Measurements from ENCODE around the gene PRSS53.

PRSS53 gene

DNA sequence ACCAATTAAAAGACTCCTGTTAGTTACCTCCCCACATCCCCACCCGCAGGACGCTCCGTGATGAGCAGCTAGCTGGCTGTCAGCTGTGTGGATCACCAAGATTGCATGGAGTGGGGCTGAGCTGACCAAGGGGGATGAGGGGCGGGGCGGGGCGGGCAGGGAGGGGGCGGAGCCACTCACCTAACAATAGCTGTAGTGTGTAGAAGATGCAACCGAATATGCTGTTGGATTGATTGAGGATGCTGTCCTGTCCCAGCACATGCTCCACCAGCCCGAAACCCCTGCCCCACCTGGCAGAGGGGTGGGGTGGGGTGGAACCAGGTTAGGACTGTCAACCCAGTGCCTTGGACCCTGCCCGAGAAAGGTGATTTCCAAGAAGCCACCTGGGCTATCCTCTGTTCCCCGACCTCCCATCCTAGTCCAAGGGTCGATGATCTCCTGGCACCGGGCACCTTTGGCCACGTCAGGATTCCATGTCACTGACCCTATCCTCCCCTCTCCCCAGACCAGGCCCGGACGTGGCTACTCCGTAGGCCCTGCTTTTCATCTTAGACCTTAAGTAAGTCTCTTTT lies 4.5 kb upstream of the PRSS53 start:
- no peak for DNase-seq

DNA sequence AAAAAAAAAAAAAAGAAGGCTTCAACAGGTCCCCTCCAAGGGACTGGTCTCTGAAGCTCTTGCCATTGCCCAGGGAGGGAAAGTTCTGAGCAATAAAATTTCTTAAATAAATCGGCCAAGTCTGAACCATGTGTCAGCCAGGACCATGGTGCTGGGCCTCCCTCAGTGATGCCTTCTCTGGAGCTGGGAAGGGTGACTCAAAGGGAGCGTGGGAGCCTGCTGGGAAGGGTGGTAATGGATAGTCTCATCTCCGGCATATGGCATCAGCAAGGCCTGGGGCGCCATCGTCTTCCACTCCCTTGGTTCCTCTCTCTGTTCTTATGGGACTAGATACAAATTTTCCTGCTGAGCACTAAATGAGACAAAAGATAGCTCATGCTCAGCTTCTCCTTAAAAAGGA lies 3.6 kb upstream of the PRSS53 start:
- DNase-seq = no peak

DNA sequence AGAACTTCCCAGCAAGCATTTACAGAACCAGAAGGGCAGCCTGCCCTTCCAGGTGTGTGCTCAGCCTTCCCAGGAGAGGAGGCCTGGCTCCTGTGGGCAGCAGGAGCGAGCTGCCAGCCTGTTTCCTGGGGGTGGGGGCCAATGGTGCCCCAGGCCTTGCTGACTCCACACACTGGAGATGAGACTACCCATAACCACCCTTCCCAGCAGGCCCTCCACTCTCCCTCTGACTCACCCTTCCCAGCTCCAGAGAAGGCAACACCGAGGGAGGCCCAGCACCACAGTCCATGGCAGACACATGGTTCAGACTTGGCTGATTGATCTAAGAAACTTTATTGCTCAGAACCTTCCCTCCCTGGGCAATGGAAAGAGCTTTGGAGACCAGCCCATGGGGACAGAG lies 1.8 kb upstream of the PRSS53 start:
- no peak for DNase-seq

DNA sequence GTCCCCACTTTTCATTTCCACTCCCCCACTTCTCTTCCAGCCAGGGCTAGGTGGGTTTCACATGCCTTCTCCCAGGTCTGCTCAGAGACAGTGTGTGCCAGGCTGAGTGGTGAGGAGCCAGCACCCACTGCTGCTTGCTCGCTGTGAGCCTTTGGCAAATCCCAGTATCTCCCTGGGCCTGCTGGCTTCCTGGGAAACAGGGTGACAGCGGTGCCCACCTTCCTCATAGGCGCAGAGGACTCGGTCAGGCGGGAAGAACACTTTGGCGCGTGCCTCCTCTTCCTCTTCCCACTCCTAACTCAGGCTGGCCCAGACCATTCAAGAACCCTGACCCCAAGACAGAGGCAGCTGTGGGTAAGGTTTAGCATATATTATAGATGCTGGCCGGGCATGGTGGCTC lies 456 bp upstream of the PRSS53 start:
- no peak for DNase-seq

DNA sequence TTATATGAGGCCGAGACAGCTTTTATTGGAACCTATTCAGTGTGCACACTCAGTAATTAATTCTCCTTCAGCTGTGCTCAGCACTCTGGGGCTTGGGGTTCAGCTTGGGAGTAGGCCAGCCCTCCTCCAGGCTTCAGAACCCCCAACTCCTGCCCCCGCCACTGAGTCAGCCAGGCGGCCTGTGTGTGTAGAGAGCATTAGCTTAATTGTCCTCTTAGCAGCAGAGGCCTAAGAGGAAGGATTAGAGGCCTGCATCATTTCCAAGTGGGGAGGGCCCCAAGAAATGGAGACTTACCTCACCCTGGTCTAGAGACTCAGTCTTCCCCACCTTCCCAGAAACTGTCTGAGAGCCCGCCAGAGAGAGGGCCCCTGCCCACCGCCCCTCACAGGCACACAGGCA lies 772 bp downstream of the PRSS53 start:
- no peak for DNase-seq

DNA sequence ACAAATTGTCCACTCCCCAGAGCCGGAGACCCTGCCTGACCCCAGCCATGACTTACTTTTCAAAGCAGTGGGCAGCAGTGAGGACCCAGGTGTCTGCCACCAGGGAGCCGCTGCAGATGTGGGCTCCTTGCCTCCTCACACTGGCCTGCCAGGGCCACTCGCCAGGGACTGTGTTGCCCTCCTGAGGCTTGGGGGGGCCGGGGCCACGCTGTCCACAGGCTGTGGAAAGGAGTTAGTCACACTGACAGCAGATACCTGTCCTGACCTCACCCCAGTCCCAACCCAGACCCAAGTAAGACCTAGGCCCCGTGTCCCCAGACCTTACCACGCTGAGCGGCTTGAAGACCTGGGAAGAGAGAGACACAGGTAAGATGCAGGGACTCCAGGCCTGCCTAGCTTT lies 1.3 kb downstream of the PRSS53 start:
- DNase-seq = no peak

DNA sequence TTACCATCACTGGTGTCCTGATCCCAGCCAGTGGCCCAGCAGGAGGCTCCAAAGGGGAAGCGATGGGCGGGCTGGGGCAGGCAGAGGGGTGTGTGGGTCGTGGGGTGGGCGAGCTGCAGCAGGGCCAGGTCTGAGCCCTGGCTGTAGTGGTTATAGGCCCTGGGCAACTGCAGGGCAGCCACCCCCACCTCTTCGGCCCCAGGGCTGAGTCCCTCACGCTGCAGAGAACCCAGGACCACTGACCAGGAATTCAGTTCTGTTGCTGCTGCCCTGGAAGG lies 2.2 kb downstream of the PRSS53 start:
- DNase-seq = no peak

DNA sequence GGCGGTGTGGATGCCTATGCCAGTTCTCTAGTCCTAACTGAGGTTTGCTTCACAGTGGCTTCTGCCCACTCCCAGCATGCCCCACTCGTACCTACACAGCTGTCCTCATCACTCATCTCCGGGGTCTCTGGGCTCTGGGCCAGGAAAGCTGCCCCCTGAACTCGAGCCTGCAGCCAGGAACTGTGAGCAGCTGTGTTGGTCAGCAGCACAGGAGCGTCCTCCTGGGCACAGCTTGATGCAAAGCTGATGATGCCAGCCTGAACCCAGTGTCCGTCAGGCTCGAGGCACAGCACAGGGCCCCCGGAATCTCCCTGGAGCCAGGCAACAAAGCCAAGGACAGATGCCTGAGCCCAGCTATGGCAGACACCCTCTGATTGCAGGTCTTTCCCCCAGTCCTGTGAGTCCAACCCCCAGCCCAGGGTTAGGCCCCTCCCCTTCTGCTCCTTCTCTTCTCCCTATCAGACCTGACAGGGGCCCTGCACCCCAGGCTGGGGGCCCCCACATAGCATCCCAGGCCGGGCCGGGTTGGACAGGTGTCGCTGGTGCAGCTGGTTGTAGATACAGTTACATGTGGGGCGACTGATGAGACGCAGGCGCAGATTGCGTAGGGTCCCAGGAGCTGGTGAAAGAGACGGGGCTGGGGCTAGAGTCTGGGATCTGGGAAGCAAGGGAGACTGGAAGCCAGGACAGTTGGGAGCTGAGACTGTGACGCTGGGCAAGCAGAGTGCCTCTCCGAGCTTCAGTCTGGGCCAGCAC lies 2.7 kb downstream of the PRSS53 start:
- DNase-seq = no peak

DNA sequence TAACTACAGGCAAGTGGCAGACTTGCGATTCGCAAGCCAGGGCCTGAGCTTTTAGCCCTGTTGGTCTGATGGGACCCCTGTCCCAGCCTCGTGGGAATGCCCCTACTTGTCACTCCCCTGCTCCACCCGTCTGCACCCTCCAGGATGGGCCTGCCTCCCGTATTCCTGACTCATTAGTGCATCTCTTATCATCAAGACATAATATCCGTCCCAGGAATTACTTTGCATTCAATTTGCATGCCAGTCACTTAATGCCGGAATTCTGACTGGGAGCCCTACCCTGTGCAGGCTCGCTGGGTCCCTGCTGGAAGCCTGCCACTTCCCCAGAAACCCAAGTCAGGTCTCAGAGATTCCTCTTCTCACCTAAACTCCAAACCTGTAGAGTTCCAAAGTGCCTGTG lies 3.3 kb downstream of the PRSS53 start:
- no peak for DNase-seq

DNA sequence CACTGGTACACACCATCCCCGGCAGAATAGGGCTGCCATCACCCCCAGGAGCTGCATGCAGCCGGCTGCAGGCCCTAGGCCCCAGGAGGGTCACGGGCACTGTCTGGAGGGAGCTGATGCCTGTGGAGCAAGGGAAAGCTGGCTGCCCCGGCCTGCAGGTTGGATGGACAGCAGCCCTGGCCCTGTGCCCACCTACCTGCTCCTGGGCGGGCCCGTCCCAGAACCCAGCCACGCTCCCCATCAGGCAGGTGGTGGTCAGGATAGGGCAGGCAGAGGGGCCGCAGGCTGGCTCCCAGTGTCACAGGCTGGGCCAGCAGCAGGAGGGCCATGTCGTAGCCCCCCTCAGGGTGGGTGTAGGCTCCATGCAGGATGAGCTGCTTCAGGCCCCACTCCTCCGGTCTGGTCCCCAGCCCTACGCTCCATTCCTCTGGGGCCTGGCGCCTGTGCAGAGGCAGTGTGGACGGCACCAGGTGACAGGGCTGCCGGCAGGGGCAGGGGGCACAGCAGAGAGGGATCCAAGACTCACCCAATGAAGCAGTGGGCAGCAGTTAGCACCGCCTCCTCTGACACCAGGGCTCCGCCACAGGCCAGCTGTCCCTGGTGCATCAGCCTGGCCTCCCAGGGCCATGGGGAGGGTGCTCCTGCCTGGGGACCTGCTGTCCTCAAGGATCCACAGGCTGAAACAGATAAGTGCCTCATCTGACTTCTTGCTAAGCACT lies 4.0 kb downstream of the PRSS53 start:
- DNase-seq = no peak

DNA sequence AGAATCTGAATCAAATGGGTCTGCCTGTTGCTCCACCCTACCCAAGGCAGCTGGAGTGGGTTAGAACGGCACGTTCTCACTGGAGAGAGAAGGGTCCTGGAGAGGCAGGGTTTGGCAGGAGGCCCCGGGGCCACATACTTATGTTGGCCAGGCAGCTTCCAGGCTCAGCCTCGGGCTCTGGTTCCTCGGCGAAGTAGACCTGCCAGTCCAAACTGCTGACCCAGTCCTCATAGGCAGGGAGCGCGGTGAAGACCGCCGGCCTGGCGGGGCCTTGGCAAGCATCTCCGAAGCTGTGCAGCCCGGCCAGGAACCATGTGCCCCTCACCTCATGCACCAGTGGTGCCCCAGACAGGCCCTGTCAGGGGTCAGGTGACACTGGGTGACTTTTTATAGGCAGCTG lies 4.8 kb downstream of the PRSS53 start:
- DNase-seq = no peak

DNA sequence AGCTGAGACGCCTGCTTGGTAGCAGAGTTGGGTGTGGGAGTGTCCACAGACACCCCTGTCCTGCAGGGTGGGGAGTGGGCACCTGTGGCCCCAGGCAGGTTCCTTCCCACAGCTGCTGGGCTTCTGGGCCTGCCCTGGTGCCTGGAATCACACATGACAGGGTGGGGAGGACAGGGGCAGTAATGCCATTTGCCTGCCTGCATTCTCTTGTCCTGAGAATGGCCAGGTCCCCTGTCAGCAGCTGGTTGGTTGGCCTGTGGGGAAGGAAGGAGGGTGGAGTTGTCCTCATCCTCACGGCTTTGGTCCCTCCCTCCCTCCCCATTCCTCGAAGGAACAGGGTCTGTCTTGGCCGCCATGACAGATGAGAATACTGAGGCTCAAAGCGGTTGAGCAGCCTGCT lies 5.2 kb downstream of the PRSS53 start:
- DNase-seq = no peak

DNA sequence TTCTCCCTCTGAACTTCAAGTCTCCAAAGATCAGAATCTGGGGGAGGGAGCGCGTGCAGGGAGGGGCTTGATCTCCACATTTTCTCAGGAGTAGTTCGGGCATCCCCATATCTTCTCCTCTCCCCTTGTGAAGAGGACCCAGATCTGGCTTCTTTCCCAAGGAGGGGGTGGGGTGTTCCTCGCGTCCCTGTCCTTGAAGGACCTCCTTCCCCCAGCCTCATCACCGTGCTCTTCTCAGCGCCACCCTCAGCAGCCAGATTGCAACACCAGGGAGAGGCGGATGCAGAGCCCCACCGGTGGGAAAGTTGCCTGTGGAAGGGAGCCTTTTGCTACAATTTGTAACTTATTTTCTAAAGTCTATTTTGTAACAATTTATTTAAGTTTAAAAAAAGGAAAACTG lies 5.7 kb downstream of the PRSS53 start:
- no peak for DNase-seq

DNA sequence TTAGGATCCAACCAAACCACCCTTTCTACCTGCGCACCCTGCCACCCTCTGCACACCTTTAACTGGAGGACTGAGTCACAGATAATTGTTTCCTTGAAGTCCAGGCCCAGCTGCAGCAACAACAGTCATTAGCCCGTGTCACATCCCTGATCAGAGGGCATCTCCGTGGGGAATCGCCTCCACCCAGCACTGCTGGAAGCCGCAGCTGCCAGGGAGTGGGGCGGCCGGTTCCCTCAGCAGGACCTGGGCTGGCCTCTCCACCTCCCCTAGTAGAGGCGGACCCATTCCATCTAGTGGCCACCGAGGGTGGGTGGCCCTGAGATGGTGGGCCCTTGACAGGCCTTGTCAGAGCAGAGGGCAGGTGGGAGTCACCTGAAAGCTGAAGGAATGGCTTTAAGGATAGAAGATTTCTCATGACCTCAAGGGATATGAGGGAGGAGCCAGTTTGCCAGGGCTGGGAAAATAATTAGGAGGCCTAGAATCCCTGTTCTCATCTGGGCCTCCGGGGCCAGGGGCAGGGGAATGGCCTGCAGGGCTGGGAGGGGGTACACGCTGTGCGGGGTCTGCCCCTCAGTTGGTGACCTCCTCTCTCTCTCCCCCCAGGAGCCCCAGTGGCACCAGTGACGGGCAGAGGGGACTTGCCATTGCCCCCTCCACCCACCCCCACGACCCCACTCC lies 6.2 kb downstream of the PRSS53 start:
- no peak for DNase-seq

DNA sequence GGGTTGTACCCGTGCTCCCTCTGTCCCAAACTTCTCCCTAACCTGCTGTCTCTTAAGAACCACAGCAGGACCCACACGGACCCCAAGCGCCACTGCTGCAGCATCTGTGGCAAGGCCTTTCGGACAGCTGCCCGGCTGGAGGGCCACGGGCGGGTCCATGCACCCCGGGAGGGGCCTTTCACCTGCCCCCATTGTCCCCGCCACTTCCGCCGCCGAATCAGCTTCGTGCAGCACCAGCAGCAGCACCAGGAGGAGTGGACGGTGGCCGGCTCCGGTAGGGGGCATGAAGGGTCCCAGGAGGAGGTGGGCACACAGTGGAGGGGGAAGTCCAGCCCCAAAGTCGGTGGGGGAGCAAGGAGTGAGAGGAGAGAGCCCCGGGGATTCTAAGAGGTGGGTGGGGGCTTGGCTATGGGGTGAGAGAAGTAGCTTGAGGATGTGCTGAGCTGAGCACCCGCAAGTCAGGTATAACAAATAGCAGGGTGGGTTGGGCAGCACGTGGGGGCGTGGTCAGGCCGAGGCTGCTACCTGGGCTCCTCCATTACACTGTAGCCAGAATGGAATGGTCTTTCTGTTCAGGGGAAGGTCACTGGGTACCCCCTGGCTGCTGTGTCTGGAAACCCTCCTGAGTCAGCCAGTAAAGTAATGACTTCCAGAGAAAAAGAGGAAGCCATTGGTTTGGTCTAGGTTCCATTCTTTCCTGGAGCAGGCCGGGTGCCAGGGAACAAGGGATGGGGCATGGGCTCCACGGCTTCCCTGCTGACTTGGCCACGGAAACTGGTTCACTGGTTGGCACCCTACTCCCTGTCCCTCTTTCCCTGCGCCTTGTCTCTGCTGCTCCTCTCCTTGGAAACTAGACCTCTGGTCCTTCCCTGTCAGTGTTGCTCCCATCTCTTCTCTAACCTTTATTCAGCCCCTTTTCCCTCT lies 7.1 kb downstream of the PRSS53 start:
- DNase-seq = no peak

DNA sequence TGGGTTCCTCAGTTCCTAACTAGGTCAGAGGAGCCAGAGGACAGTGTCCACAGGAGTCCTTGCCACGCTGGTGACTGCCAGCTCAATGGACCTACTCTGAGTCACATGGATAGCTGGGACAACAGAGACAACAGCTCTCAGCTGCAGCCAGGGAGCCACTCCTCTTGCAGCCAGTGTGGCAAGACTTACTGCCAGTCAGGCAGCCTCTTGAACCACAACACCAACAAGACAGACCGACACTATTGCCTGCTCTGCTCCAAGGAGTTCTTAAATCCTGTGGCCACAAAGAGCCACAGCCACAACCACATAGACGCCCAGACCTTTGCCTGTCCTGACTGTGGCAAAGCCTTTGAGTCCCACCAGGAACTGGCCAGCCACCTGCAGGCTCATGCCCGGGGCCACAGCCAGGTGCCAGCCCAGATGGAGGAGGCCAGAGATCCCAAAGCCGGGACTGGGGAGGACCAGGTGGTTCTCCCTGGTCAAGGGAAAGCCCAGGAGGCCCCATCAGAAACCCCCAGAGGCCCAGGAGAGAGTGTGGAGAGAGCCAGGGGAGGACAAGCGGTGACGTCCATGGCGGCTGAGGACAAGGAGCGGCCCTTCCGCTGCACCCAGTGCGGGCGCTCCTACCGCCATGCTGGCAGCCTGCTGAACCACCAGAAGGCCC lies 7.9 kb downstream of the PRSS53 start:
- DNase-seq = no peak

DNA sequence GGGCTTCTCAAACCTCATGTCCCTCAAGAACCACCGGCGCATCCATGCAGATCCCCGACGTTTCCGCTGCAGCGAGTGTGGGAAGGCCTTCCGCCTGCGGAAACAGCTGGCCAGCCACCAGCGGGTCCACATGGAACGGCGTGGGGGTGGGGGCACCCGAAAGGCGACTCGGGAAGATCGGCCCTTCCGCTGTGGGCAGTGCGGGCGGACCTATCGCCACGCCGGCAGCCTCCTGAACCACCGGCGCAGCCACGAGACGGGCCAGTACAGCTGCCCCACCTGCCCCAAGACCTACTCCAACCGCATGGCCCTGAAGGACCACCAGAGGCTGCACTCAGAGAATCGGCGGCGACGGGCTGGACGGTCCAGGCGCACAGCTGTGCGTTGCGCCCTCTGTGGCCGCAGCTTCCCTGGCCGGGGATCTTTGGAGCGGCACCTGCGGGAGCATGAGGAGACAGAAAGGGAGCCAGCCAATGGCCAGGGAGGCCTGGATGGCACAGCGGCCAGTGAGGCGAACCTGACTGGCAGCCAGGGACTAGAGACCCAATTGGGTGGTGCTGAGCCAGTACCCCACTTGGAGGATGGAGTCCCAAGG lies 8.6 kb downstream of the PRSS53 start:
- no peak for DNase-seq

DNA sequence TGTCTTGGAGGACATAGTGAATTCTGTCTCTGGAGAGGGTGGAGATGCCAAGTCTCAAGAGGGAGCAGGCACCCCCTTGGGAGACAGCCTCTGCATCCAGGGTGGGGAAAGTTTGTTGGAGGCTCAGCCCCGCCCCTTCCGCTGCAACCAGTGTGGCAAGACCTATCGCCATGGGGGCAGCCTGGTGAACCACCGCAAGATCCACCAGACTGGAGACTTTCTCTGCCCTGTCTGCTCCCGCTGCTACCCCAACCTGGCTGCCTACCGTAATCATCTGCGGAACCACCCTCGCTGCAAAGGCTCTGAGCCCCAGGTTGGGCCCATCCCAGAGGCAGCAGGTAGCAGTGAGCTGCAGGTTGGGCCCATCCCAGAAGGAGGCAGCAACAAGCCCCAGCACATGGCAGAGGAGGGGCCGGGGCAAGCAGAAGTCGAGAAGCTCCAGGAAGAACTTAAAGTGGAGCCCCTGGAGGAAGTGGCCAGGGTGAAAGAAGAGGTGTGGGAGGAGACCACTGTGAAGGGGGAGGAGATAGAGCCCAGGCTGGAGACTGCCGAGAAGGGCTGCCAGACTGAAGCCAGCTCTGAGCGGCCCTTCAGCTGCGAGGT lies 9.3 kb downstream of the PRSS53 start:
- no peak for DNase-seq

DNA sequence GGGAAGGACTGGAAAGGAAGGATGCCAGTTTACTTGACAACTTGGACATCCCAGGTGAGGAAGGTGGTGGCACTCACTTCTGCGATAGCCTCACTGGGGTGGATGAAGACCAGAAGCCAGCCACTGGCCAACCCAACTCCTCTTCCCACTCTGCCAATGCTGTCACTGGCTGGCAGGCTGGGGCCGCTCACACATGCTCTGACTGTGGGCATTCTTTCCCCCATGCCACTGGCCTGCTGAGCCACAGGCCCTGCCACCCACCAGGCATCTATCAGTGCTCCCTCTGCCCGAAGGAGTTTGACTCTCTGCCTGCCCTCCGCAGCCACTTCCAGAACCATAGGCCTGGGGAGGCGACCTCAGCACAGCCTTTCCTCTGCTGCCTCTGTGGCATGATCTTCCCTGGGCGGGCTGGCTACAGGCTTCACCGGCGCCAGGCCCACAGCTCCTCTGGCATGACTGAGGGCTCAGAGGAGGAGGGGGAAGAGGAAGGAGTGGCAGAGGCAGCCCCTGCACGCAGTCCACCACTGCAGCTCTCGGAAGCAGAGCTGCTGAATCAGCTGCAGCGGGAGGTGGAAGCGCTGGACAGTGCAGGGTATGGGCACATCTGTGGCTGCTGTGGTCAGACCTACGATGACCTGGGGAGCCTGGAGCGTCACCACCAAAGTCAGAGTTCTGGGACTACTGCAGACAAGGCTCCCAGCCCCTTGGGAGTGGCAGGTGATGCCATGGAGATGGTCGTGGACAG lies 10.0 kb downstream of the PRSS53 start:
- no peak for DNase-seq

DNA sequence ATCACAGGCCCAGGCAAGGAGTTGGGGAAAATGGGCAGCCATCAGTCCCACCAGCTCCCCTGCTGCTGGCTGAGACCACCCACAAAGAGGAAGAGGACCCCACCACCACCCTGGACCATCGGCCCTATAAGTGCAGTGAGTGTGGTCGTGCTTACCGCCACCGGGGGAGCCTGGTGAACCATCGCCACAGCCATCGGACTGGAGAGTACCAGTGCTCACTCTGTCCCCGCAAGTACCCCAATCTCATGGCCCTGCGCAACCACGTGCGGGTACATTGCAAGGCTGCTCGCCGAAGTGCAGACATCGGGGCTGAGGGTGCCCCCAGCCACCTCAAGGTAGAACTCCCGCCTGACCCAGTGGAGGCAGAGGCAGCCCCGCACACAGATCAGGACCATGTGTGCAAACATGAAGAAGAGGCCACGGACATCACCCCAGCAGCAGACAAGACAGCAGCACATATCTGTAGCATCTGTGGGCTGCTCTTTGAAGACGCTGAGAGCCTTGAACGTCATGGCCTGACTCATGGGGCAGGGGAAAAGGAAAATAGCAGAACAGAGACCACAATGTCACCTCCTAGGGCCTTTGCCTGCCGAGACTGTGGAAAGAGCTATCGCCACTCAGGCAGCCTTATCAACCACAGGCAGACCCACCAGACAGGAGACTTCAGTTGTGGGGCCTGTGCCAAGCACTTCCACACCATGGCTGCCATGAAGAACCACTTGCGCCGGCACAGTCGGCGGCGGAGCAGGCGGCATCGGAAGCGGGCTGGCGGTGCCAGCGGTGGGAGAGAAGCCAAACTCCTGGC lies 10.9 kb downstream of the PRSS53 start:
- no peak for DNase-seq

Data from activated CD4-positive, CD25-positive, alpha-beta regulatory T cell (primary cell).